HG02610 (cell line): ENCODE measurements around the gene RPL27A.
"Not testable (repeated sequence)": the region's sequence is repeated elsewhere in the genome, so short reads cannot be mapped to it uniquely, and the experiment has no call there.

Experiments used
- ATAC-seq: cut with Tn5 transposase; IDR thresholded peaks from one replicate; pipeline ENCODE4 v1.9.1; 2021; ENCODE audit warnings: mild to moderate bottlenecking, moderate library complexity; ENCODE audit not compliant: unreplicated experiment

The RPL27A gene

DNA sequence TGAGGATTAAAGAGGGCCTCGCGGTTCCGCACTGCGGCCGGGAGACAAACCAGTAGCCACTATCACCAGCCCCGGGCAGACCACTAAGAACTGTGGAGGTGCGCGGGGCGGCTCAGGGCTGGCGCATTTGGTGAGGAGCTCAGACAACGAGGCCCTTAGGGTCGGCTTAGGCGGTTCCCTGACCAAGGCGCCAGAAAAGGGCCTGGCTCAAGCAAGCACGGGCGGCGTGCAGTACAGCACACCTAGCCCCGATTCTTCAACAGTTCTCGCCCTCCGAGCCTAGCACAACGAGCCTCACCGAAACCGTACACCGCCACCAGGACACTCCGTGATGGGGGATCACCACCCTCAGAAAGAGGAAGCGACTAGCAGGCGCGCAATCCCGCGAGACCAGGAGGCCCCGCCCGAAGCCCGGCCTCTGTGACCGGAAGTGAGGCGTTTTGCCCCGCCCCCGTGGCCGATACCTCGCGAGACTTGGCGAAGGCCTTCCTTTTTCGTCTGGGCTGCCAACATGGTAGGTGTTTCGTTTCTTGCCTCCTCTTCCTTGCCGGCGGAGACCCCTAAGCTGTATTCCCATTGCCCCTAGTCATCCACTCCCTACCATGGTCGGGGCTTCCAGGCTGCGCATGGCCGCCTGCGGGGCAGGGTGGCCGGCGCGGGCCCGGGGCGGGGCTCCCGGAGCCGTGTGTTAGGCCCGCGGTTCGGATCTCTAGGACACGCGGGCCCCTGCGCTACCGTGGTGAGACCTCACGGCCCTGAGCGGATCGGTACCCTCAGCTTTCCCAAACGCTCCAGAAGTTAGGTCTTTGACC, at the start of gene RPL27A, which contains the start of gene TRIM66:
TSS of gene RPL27A (plus strand) at position 490 of the 812 bp plus-strand sequence. CDS start at position 512, 22 bp downstream.
TSS of gene TRIM66 (minus strand) at position 363 of the 812 bp plus-strand sequence. CDS start 10,391 bp downstream, outside the sequence.
- ATAC-seq, result peak; percentile 96

- no peak for ATAC-seq
These were observed 48.1 kb upstream of the RPL27A start for GRCh38 chr11:8634498-8634897.

DNA sequence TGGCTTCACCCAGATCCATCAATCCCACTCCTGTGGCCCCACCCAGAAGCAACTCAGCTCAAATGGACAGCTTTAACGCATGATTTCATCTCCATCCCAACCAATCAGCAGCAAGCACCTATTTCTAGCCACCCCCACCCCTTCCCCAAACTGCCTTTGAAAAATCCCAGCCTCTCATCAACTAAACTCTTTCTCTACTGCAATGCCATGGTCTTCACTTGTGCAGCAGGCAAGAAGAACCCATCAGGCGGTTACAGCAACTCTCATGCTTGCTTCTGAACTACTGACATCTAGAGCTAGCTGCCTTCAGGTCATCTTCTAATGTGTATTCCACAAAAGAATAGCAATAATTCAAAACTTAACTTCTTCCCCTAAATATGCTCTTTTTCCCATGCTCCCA, 46.5 kb upstream of the RPL27A start:
- no peak for ATAC-seq

GRCh38 chr11:8638300-8638699, 44.3 kb upstream of the RPL27A start:
- ATAC-seq, result no peak

DNA sequence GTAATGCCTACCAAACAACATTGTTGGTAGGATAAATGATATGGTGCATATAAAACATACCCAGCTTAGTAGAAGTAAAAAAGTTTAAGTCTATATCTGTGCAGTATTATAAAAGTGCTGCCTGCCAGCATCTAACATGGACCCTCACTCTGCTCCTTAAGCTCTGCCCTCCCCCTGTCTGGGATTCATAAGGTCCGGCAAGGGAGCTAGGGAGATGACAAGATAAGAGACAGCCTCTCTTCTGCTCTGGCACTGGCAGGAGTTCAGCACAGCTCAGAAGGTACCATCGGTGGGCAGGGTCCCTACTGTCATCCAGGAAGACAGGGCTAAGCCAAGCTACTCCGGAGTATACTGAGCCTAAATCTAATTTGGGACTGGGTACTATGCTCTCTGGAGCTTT, 42.9 kb upstream of the RPL27A start:
- ATAC-seq, result no peak

GRCh38 chr11:8640267-8640906, 42.2 kb upstream of the RPL27A start:
- no peak for ATAC-seq

DNA sequence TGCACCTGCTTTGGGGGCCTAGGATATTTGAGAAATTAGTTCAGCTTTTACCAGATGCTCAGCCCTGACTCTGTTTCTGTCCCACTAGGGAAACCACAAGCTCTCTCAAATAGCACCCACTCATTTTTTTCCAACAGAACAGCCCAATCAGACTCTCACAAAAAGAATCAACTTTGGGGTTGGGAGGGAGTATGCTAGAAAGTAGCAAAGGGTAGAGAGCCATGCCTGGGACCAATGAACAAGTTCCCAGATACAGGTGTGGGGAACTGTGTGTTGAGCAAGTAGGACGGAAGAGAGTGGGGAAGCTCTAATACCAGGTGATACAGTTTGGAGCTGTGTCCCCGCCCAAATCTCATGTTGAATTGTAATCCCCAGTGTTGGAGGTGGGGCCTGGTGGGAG, 41.3 kb upstream of the RPL27A start:
- ATAC-seq, result no peak

DNA sequence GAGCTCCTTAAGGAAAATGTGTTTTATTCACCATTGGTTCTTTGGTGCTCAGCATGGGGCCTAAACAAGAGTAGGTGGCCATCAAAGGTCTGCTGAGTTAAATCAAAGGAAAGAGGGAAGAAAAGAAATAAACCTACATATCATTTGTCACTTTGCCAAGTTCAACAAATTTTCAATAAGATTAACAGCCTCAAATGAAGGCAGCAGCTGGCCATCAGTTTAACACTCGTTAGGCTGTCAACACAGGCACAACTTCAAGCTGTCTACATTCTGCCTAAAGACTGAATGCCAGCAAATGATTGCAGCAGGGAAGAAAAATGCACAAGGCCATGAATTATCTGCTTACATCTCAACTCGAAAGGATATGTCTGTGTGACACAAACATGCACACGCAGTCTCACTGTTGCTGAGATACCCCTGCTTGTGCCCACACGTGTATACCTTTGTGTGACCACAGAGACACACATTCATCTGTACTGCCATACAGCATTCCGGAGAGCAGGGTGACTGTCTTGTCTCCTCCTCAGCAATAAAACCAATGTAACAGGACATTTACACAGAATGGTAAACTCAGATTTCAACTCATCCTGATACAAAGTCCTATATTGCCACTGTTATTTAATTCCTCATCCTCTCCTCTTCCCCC, 40.3 kb upstream of the RPL27A start:
- no peak for ATAC-seq

DNA sequence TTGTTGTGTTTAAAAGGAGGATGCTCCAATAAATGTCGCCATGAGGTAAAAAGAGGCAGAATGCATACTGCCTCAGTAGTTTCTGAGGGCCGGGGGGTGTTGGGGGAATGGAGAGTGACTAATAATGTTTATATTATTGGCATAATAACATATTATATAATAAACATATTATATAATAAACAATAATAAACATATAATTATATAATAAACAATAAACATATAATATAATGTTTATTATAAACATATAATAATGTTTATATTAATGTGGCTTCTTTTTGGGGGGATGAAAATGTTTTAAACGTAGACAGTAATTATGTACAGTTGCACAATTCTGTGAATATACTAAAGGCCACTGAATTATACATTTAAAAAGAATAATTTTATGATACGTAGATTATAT, 35.7 kb upstream of the RPL27A start:
- no peak for ATAC-seq

- no peak for ATAC-seq
These were observed 33.2 kb upstream of the RPL27A start for GRCh38 chr11:8649361-8649760.

- no peak for ATAC-seq
These were observed 32.1 kb upstream of the RPL27A start for GRCh38 chr11:8650401-8650990.

DNA sequence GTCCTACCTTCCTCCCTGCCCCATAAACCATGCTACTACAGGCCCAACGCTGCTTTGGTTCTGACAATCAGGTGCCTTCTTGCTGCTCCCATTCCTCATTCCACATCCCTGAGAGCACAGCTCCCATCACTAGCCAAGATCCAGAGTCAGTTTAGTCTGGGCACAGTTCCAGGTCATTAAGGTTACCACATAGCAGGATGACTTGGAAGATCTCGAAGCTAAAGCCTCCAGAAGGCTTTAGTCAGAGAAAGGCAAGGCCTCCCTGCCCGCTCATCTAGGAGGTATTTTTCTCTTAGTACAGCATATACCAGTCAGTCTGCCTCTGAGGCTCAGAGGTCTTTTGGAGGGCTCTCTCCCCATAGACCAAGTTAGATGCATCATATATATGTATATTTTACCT, 30.5 kb upstream of the RPL27A start:
- no peak for ATAC-seq

GRCh38 chr11:8654503-8654902, 28.1 kb upstream of the RPL27A start:
- ATAC-seq, result no peak

DNA sequence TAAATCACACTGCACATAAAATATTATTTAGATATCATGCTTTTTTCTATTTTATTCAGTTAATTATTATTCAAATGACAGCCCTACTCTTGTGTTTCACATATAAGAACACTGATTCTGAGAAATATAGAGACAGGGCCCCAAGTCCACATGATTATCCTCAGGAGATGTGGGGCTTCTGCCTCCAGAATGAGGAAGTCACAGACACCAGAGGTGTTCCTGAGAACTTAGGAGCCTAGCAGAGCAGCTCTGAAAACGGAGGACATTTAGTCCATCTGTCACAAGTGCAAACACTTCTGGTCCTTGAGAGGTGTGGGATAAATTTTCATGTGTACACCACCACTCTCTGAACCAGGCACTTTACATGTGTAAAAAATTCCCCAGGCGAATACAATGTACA, 26.3 kb upstream of the RPL27A start:
- no peak for ATAC-seq

DNA sequence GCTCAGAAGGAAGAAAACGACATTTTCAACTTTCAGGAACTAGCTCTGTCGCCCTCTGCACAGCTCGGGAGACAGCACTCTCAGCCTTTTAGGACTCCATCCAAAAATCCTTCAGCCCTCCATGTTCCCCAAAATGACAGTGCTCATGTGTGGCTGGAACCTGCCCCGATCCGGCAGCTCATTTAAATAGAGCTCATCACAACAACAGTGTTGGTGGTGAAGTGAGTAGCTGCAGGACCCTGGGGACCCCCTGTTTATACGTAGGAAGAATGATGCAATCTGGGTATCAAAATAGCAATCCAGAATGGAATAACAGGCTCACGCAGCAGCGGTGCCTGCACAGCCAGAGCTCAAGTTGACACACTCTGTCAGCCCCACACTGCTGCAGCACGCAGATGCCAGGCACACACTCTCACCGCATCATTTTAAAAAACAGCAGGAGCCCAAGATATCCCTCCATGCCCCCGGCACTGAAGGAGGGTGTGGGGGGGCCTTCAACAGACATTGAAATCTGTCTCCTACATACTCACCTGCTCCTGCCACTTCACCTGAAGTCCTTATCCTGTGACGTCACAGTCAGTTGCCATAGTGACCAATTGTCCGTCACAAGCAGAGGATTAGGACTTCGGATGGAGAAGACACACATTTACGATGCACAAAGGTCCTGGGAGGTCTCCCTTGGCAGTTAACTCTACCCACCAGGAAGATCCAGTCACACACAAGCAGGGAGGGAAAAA, 24.1 kb upstream of the RPL27A start:
- no peak for ATAC-seq

DNA sequence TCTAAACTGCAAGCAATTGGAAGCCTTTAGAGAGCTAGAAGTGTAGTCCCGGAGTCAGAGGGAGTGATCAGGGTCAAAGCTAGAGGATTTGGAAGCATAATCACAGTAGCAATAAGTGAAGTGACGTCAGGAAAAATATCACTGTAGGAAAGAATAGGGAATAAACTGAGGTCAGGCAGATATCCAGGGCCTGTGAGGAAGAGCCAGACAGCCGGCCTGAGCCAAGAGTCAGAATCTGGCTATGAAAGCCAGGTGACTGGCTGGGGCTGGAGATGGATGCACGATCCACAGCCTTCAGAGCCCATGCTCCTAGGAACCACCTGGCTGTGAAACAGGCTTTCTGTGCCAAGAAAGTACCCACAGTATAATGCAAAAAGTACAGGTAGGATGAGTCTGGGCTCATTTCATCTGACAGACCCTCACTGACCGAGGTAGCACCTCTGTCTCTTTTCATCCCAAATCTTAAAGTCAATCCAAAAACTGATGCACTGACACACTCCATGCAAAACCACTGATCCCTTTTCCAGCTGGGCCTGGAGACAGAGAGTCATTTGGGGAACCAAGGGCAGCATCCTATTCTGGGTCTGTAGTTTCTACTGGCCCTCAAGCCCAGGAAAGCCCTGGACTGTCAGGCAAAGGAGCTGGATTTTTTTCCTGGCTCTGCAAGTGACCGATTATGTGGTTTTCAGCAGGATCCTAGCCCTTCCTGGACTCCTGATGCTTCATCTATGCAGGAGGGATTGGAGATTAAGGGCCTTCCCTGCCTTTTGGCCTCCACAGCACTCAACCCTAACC, 21.4 kb upstream of the RPL27A start:
- ATAC-seq, result no peak

DNA sequence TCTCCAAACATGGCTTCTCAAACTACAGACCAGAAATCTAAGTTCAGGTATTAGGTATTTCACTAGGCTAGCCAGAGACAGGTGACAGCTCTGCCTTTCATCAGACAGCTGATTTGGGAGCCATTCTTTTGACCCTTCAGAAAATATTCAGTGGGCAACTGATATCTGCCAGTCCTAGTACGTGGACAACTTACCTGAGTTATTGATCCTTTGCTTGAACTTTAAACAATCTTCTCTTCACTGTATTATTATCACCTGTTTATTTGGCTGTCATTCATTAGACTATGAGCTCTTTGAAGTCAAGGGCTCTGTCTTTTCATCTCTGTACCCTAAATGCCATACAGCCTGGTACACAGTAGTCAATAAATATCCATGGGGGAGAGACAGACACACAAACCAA, 17.4 kb upstream of the RPL27A start:
- no peak for ATAC-seq

DNA sequence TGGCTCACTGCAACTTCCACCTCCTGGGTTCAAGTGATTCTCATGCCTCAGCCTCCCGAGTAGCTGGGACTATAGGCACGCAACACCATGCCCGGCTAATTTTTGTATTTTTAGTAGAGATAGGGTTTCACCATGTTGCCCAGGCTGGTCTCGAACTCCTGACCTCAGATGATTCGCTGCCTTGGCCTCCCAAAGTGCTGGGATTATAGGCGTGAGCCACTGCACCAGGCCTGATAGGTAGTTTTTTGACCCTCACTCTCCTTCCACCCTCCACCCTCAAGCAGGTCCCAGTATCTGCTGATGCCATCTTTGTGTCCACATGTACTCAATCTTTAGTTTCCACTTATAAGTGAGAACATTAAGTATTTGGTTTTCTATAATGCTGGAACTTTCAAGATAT, 12.5 kb upstream of the RPL27A start:
- not testable (repeated sequence) for ATAC-seq

- no peak for ATAC-seq
These were observed 11.4 kb upstream of the RPL27A start for GRCh38 chr11:8671193-8671612.

GRCh38 chr11:8671651-8672062, 10.9 kb upstream of the RPL27A start:
- ATAC-seq, result no peak
